HL-60 (cell line): ENCODE data around the gene CALHM1.

Source experiments
- DNase-seq, 2 experiments: peaks; one replicate each; pipeline ENCODE4 v3.0.0-alpha.2; 2010 to 2020; ENCODE audit warnings: low read depth in 1 of 2, low spot score in 1 of 2
- H3K27ac ChIP-seq: fragments of 250-450 bp; sonication (Bioruptor Pico); replicated peaks from 2 replicates; pipeline ENCODE4 v1.5.1; 2020; ENCODE audit warnings: mild to moderate bottlenecking, moderate library complexity
- H3K27me3 ChIP-seq: fragments of 250-450 bp; sonication (Bioruptor Pico); 2 replicates; pipeline ENCODE4 v1.5.1; 2021; ENCODE audit warnings: mild to moderate bottlenecking, moderate library complexity; ENCODE audit not compliant: insufficient read depth, poor library complexity, severe bottlenecking
- H3K4me3 ChIP-seq: replicated peaks from 2 replicates; pipeline ENCODE4 v1.5.1; 2011; ENCODE audit warnings: mild to moderate bottlenecking, control low read depth, low read length; ENCODE audit not compliant: insufficient read depth
- CTCF ChIP-seq: IDR thresholded peaks from one replicate; pipeline ENCODE4 v1.5.1; 2011; ENCODE audit warnings: low read length, control low read depth, inconsistent platforms; ENCODE audit not compliant: insufficient read depth
- GABPA ChIP-seq: IDR thresholded peaks from 2 replicates; pipeline ENCODE4 v1.6.1; 2012; ENCODE audit warnings: low read depth
- POLR2AphosphoS5 ChIP-seq: IDR thresholded peaks from 2 replicates; pipeline ENCODE4 v1.6.1; 2012; ENCODE audit warnings: low read depth
- REST ChIP-seq: IDR thresholded peaks from 2 replicates; pipeline ENCODE4 v1.6.1; 2012; ENCODE audit warnings: low read depth; ENCODE audit not compliant: insufficient replicate concordance
- SPI1 ChIP-seq: IDR thresholded peaks from 2 replicates; pipeline ENCODE4 v1.6.1; 2012; ENCODE audit warnings: low read depth, mild to moderate bottlenecking, borderline replicate concordance

Gene CALHM1

GRCh38 chr10:103457176-103457712, 1.5 kb downstream of the CALHM1 start:
- no peak for TF ChIP-seq CTCF
- no peak for TF ChIP-seq GABPA
- TF ChIP-seq SPI1: no peak
- TF ChIP-seq REST: no peak
- TF ChIP-seq POLR2AphosphoS5: no peak
- no peak for DNase-seq
- Histone ChIP-seq H3K4me3 (no peak overlapping the region), H3K27ac (no peak overlapping the region), H3K27me3 (no peaks in the 10 kb centered on the region)

GRCh38 chr10:103456074-103456660, 2.5 kb downstream of the CALHM1 start:
- H3K4me3 ChIP-seq: no peak overlapping the region
- DNase-seq: no peak
- H3K27ac ChIP-seq: no peak overlapping the region
- H3K27me3 ChIP-seq: no peaks in the 10 kb centered on the region
- TF ChIP-seq SPI1 (no peak), POLR2AphosphoS5 (no peak), REST (no peak)

GRCh38 chr10:103455235-103455634, 3.5 kb downstream of the CALHM1 start:
- no peak overlapping the region for H3K27ac ChIP-seq
- no peak overlapping the region for H3K4me3 ChIP-seq
- H3K27me3 ChIP-seq: no peaks in the 10 kb centered on the region
- DNase-seq: no peak
- no peak for TF ChIP-seq CTCF
- TF ChIP-seq REST: no peak
- TF ChIP-seq SPI1: no peak
- TF ChIP-seq GABPA: no peak
- TF ChIP-seq POLR2AphosphoS5: no peak
